ENCODE data around the gene DOCK8.

DNA sequence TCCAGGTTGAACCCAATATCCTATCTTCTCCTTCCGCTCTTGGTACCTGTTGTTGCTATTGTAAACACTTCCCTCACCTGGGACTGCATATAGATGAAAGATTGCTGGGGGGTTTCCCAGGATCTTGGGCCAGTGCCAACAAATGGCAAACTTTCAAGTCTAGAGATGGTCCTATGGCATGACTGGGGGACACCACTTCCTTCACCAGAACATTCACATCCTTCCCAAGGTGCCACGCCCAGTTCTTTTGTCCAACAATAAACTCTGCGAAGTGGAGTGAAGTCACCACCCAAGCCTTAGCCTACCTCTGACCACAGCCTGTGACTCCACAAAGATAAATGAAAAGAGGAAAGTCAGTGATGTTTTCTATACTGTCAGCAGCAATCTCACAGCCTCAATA, 34.4 kb downstream of the DOCK8 start:
- TF ChIP-seq POLR2A (IDR thresholded peaks at IDR 0.05): no peak
- TF ChIP-seq, protein P1, sequence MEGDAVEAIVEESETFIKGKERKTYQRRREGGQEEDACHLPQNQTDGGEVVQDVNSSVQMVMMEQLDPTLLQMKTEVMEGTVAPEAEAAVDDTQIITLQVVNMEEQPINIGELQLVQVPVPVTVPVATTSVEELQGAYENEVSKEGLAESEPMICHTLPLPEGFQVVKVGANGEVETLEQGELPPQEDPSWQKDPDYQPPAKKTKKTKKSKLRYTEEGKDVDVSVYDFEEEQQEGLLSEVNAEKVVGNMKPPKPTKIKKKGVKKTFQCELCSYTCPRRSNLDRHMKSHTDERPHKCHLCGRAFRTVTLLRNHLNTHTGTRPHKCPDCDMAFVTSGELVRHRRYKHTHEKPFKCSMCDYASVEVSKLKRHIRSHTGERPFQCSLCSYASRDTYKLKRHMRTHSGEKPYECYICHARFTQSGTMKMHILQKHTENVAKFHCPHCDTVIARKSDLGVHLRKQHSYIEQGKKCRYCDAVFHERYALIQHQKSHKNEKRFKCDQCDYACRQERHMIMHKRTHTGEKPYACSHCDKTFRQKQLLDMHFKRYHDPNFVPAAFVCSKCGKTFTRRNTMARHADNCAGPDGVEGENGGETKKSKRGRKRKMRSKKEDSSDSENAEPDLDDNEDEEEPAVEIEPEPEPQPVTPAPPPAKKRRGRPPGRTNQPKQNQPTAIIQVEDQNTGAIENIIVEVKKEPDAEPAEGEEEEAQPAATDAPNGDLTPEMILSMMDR (IDR thresholded peaks at IDR 0.05): no peak

All from uterus (tissue), 2 donors.